Measurements from ENCODE around the gene SLC22A16.

- no peak for TF ChIP-seq CTCF (IDR thresholded peaks at IDR 0.05)
- TF ChIP-seq POLR2AphosphoS5 (IDR thresholded peaks at IDR 0.05; ENCODE audit: insufficient read depth in 1 of 2, low read depth in 1 of 2) = no peak
- no peak for TF ChIP-seq POLR2A (IDR thresholded peaks at IDR 0.05)
Measured at GRCh38 chr6:110488606-110489190, 12.3 kb upstream of the SLC22A16 start.
